ENCODE measurements around the gene FASLG. TPM values are rescaled to one million over a fixed set of nuclear protein-coding genes. Genes with fewer than 3 reads are reported as not detected.
A peak's percentile ranks its signal among the peaks of the same experiment; 100 is the strongest.

The FASLG gene
- total and polyA plus RNA-seq, 2 experiments from 2014 or later = not detected

- Histone ChIP-seq H3K9me3 (ENCODE audit: low read depth) (no peaks in the 10 kb centered on the region), H3K4me1 (ENCODE audit: low read depth) (no peaks in the 10 kb centered on the region), H3K27ac (no peak overlapping the region), H3K36me3 (no peaks in the 10 kb centered on the region), H3K4me3 (no peak overlapping the region), H3K27me3 (no peaks in the 10 kb centered on the region)
- DNase-seq (ENCODE audit: low read depth in 1 of 2, low spot score in 1 of 2) = no peak
- no peak for TF ChIP-seq CTCF (IDR thresholded peaks at IDR 0.05; ENCODE audit: low read depth, low read length)
Measured at GRCh38 chr1:172670791-172671190, 11.9 kb downstream of the FASLG start.

GRCh38 chr1:172671591-172671990 is 12.7 kb downstream of the FASLG start:
- no peak overlapping the region for H3K4me3 ChIP-seq
- no peaks in the 10 kb centered on the region for H3K36me3 ChIP-seq
- no peaks in the 10 kb centered on the region for H3K4me1 ChIP-seq (ENCODE audit: low read depth)

GRCh38 chr1:172672720-172673119 is 13.8 kb downstream of the FASLG start:
- no peaks in the 10 kb centered on the region for H3K9me3 ChIP-seq (ENCODE audit: low read depth)
- no peak for DNase-seq (ENCODE audit: low read depth in 1 of 2, low spot score in 1 of 2)
- no peak for TF ChIP-seq CTCF (IDR thresholded peaks at IDR 0.05; ENCODE audit: low read depth, low read length)

More at GRCh38 chr1:172671591-172671990, 12.7 kb downstream of the FASLG start:
- TF ChIP-seq CTCF (IDR thresholded peaks at IDR 0.05; ENCODE audit: low read depth, low read length) = no peak
- Histone ChIP-seq H3K9me3 (ENCODE audit: low read depth) (no peaks in the 10 kb centered on the region), H3K27me3 (no peaks in the 10 kb centered on the region), H3K27ac (no peak overlapping the region)
- peak in 1 of 2 donors; percentile 44 for DNase-seq (ENCODE audit: low read depth in 1 of 2, low spot score in 1 of 2)

GRCh38 chr1:172673761-172674160 is 14.9 kb downstream of the FASLG start:
- no peak overlapping the region for H3K4me3 ChIP-seq
- no peaks in the 10 kb centered on the region for H3K36me3 ChIP-seq
- peak in 1 of 2 donors; percentile 30 for DNase-seq (ENCODE audit: low read depth in 1 of 2, low spot score in 1 of 2)
- H3K27me3 ChIP-seq = no peaks in the 10 kb centered on the region
- H3K27ac ChIP-seq = no peak overlapping the region
- no peaks in the 10 kb centered on the region for H3K4me1 ChIP-seq (ENCODE audit: low read depth)
- H3K9me3 ChIP-seq (ENCODE audit: low read depth) = no peaks in the 10 kb centered on the region
- no peak for TF ChIP-seq CTCF (IDR thresholded peaks at IDR 0.05; ENCODE audit: low read depth, low read length)

More at GRCh38 chr1:172672720-172673119, 13.8 kb downstream of the FASLG start:
- no peaks in the 10 kb centered on the region for H3K27me3 ChIP-seq
- no peak overlapping the region for H3K4me3 ChIP-seq
- H3K4me1 ChIP-seq (ENCODE audit: low read depth) = no peaks in the 10 kb centered on the region
- H3K36me3 ChIP-seq = no peaks in the 10 kb centered on the region
- H3K27ac ChIP-seq = no peak overlapping the region

- DNase-seq (ENCODE audit: low read depth in 1 of 2, low spot score in 1 of 2) = peak in 1 of 2 donors; percentile 19
- Histone ChIP-seq H3K36me3 (no peaks in the 10 kb centered on the region), H3K27ac (no peak overlapping the region), H3K4me3 (no peak overlapping the region), H3K4me1 (ENCODE audit: low read depth) (no peaks in the 10 kb centered on the region), H3K9me3 (ENCODE audit: low read depth) (no peaks in the 10 kb centered on the region), H3K27me3 (no peaks in the 10 kb centered on the region)
- TF ChIP-seq CTCF (IDR thresholded peaks at IDR 0.05; ENCODE audit: low read depth, low read length) = no peak
Measured at GRCh38 chr1:172674831-172675613, 16.1 kb downstream of the FASLG start.
